DOHH2 (cell line): ENCODE data around the gene RNF168.

ENCODE experiments used
- CTCF ChIP-seq: fragments of 200-600 bp; sonication (generic); IDR thresholded peaks from one replicate; pipeline ENCODE4 v1.5.1; 2014; ENCODE audit warnings: antibody characterized with exemption, mild to moderate bottlenecking, low read depth, low read length; ENCODE audit not compliant: poor library complexity, severe bottlenecking
- EZH2phosphoT487 ChIP-seq: fragments of 200-600 bp; sonication (generic); IDR thresholded peaks from 2 replicates; pipeline ENCODE4 v1.6.1; 2017; ENCODE audit warnings: borderline replicate concordance, mild to moderate bottlenecking, antibody characterized with exemption, low read length, moderate library complexity, mixed read lengths

- TF ChIP-seq EZH2phosphoT487 (no peak), CTCF (no peak)
Observed at GRCh38 chr3:196419386-196419785, 84.2 kb downstream of the RNF168 start.
